Stimulated activated CD8-positive, alpha-beta memory T cell treated with anti-CD3 and anti-CD28 coated beads, Interleukin-15, amount 100 ng/mL, for 48 hours (primary cell): ENCODE measurements around the gene TRIM48.
"Not testable (repeated sequence)": the region's sequence is repeated elsewhere in the genome, so short reads cannot be mapped to it uniquely, and the experiment has no call there.

ENCODE experiments used
- DNase-seq, 2 donors: peaks; one replicate each; pipeline ENCODE4 v3.0.0-alpha.2; 2020; ENCODE audit warnings: low read depth in 2 of 2

TRIM48 gene, protein sequence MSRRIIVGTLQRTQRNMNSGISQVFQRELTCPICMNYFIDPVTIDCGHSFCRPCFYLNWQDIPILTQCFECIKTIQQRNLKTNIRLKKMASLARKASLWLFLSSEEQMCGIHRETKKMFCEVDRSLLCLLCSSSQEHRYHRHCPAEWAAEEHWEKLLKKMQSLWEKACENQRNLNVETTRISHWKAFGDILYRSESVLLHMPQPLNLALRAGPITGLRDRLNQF

DNA sequence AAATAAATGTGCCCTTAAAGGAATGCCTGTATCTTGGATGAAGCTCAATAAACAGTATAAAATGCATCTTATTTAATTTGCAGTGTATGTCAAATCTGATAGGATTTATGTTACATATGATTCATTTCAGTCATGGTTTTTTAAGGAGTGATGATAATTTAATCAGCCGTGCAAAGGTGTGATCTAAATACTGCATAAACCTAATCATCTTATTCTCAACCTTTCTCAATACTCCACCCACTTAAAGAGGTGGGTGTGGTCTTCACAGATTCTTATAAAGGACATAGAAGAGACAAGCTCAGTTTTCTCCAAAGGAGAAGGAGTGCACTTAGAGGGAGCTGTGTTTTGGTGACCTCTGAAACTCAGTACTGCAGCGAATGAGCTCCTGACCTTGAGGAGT is at the start of gene TRIM48:
Gene TRIM48 (plus strand): TSS at position 301 of the 400 bp plus-strand sequence. CDS start 113 bp downstream, outside the sequence.
- not testable (repeated sequence) for DNase-seq

DNA sequence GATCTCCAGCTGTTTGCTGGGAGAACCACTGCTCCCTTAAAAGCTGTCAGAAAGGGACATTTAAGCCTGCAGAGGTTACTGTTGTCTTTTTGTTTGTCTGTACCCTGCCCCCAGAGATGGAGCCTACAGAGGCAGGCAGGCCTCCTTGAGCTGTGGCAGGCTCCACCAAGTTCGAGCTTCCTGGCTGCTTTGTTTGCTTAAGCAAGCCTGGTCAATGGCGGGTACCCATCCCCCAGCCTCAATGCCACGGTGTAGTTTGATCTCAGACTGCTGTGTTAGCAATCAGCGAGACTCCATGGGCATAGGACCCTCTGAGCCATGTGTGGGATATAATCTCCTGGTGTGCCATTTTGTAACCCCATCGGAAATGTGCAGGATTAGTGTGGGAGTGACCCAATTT is 23.6 kb upstream of the TRIM48 start:
- not testable (repeated sequence) for DNase-seq

DNA sequence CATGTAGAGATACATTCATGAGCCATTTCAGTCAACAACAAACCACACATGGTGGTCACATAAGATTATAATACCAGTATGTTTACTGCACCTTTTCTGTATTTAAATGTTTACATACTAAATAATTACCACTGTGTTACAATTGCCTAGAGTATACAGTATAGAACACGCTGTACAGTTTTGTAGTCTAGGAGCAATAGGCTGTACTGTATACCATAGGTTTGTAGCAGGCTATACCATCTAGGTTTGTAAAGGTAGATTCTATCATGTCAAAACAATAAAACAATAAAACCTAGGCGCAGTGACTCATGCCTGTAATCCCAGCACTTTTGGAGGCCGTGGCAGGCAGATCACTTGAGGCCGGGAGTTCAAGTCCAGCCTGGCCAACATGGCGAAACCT is 1.1 kb downstream of the TRIM48 start:
- DNase-seq = no peak
